Tibial nerve (tissue), 4 donors: ENCODE data around the gene OSCAR. TPM values are rescaled to one million over a fixed set of nuclear protein-coding genes. Genes with fewer than 3 reads are reported as not detected.

ENCODE experiments used
- DNase-seq, 2 donors: peaks; one replicate each; pipeline ENCODE4 v3.0.0-alpha.2; 2019; ENCODE audit warnings: low spot score in 2 of 2
- H3K27ac ChIP-seq, 4 donors: fragments of 200-600 bp; sonication (generic) in 3 of 4; one replicate each; pipeline ENCODE4 v1.5.1; 2017 to 2019; ENCODE audit warnings: mild to moderate bottlenecking in 1 of 4
- H3K27me3 ChIP-seq, 2 donors: fragments of 200-600 bp; sonication (generic) in 1 of 2; one replicate each; pipeline versions ENCODE4 v1.5.1 to v1.6.0; 2017 to 2019
- H3K36me3 ChIP-seq, 3 donors: fragments of 200-600 bp; sonication (generic); one replicate each; pipeline ENCODE4 v1.5.1; 2018 to 2019
- H3K4me1 ChIP-seq, 4 donors: fragments of 200-600 bp; sonication (generic) in 3 of 4; one replicate each; pipeline ENCODE4 v1.5.1; 2017 to 2019
- H3K4me3 ChIP-seq, 4 donors: fragments of 200-600 bp; sonication (generic) in 3 of 4; one replicate each; pipeline ENCODE4 v1.5.1; 2017 to 2019; ENCODE audit warnings: mild to moderate bottlenecking in 1 of 4, moderate library complexity in 1 of 4
- H3K9me3 ChIP-seq, 4 donors: fragments of 200-600 bp; sonication (generic) in 3 of 4; one replicate each; pipeline ENCODE4 v1.5.1; 2017 to 2019
- EP300 ChIP-seq, 2 donors: sonication (generic); formaldehyde crosslinking; IDR thresholded peaks; one replicate each; pipeline ENCODE4 v1.6.1; 2017; ENCODE audit warnings: antibody characterized with exemption in 2 of 2, mild to moderate bottlenecking in 1 of 2
- POLR2A ChIP-seq, 2 donors: fragments of 450-650 bp; IDR thresholded peaks; one replicate each; pipeline ENCODE4 v1.6.1; 2017; ENCODE audit warnings: antibody characterized with exemption in 2 of 2, mild to moderate bottlenecking in 2 of 2, moderate library complexity in 2 of 2
- WGBS, 2 donors: methylation state at CpG; one replicate each; pipeline ENCODE4 v1.1.5; 2018; 5-methylcytosine and 5-hydroxymethylcytosine counted together
- total RNA-seq, 4 donors: library from RNA; depleted of rRNA; stranded (reverse); fragments of >200 nt; gene quantifications; one replicate each; pipeline ENCODE4 v1.1.0, GENCODE V29; 2016
- TF ChIP-seq, protein P1 (sequence below), 5 experiments: fragments of 200-600 bp in 3 of 5; fragments of 450-650 bp in 2 of 5; sonication (generic) in 3 of 5; IDR thresholded peaks; one replicate each; pipeline ENCODE4 v1.5.1; 2016 to 2019; ENCODE audit warnings: antibody characterized with exemption in 5 of 5, mild to moderate bottlenecking in 3 of 5, moderate library complexity in 2 of 5

The OSCAR gene
- total RNA-seq, 4 donors from 2014 or later, result 0.66 to 7.2 (median 1.9) TPM

DNA sequence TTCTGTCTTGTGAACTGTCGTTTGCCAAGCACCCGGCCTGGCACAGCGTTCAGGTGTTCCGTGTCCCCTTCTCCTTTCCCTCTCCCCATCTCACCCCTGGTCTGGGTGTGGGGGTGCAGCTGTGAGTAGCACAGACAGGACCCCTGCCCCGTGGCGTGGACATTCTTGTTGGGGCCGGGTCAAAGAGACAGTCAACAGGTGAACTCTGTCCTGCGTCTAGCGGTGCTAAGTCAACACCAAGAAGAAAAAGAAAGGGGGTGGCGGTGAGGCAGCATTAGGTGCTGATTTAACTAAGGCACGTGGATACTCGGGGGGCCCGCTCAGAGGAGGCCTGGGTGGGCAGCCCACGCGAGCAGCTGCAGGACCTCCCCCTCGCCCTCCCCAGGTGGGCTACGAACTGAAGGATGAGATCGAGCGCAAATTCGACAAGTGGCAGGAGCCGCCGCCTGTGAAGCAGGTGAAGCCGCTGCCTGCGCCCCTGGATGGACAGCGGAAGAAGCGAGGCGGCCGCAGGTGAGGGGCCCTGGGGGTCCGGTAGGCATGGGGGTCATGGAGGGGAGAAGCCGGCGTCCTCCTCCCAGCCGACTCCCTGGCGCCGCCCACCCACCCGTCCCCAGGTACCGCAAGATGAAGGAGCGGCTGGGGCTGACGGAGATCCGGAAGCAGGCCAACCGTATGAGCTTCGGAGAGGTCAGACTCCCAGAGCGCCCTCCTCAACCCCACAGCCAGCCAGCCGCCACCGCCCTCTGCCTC lies 27.3 kb upstream of the OSCAR start:
- no peak overlapping the region for H3K27ac ChIP-seq
- no peaks in the 10 kb centered on the region for H3K27me3 ChIP-seq
- peaks cover 2 to 100% (median 35%) of the 10 kb centered on the region in 3 donors for H3K36me3 ChIP-seq
- no peak for DNase-seq
- TF ChIP-seq, protein P1, sequence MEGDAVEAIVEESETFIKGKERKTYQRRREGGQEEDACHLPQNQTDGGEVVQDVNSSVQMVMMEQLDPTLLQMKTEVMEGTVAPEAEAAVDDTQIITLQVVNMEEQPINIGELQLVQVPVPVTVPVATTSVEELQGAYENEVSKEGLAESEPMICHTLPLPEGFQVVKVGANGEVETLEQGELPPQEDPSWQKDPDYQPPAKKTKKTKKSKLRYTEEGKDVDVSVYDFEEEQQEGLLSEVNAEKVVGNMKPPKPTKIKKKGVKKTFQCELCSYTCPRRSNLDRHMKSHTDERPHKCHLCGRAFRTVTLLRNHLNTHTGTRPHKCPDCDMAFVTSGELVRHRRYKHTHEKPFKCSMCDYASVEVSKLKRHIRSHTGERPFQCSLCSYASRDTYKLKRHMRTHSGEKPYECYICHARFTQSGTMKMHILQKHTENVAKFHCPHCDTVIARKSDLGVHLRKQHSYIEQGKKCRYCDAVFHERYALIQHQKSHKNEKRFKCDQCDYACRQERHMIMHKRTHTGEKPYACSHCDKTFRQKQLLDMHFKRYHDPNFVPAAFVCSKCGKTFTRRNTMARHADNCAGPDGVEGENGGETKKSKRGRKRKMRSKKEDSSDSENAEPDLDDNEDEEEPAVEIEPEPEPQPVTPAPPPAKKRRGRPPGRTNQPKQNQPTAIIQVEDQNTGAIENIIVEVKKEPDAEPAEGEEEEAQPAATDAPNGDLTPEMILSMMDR (IDR thresholded peaks at IDR 0.05), result no peak
- TF ChIP-seq EP300 (IDR thresholded peaks at IDR 0.05) (no peak), POLR2A (IDR thresholded peaks at IDR 0.05) (no peak)
- 94% methylated on average over 44 of the region's 44 CpGs for WGBS, 2 donors
- H3K4me3 ChIP-seq, result no peak overlapping the region
- no peaks in the 10 kb centered on the region for H3K9me3 ChIP-seq
- no peaks in the 10 kb centered on the region for H3K4me1 ChIP-seq

DNA sequence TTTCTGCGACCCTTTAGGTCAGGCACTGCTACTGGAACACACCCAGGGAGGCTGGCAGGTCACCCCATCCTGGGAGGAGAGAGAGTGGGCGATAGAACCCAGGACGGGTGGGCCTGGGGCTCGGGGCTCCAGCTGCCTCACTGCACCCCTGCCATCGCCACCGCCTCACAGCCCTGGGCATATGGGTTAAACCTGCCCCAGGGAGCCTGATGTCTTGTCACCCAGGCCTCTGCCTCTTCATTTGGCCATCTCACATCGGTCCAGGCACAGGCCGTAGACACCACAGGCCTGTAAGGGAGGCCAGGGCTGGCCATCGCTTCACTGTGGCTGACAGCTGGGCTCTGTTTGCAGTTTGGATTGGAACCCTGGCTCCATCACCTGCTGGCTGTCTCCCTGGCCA lies 25.1 kb upstream of the OSCAR start:
- H3K4me3 ChIP-seq, result no peak overlapping the region
- TF ChIP-seq EP300 (IDR thresholded peaks at IDR 0.05) (no peak), POLR2A (IDR thresholded peaks at IDR 0.05) (no peak)
- TF ChIP-seq, protein P1 (IDR thresholded peaks at IDR 0.05), result no peak
- DNase-seq, result no peak
- H3K27ac ChIP-seq, result no peak overlapping the region
- peaks cover 2 to 100% (median 43%) of the 10 kb centered on the region in 3 donors for H3K36me3 ChIP-seq
- H3K4me1 ChIP-seq, result no peaks in the 10 kb centered on the region
- 81 to 84% methylated on average over 7 to 9 of the region's 9 CpGs for WGBS, 2 donors
- H3K9me3 ChIP-seq, result no peaks in the 10 kb centered on the region
- no peaks in the 10 kb centered on the region for H3K27me3 ChIP-seq

GRCh38 chr19:54124393-54124792 lies 23.8 kb upstream of the OSCAR start:
- Histone ChIP-seq H3K4me3 (no peak overlapping the region), H3K36me3 (peaks cover 2 to 100% (median 43%) of the 10 kb centered on the region in 3 donors), H3K27me3 (no peaks in the 10 kb centered on the region), H3K9me3 (no peaks in the 10 kb centered on the region), H3K27ac (no peak overlapping the region), H3K4me1 (no peaks in the 10 kb centered on the region)
- 93 to 97% methylated on average over 12 to 19 of the region's 19 CpGs for WGBS, 2 donors
- no peak for DNase-seq
- TF ChIP-seq, protein P1 (IDR thresholded peaks at IDR 0.05), result no peak
- TF ChIP-seq EP300 (IDR thresholded peaks at IDR 0.05) (no peak), POLR2A (IDR thresholded peaks at IDR 0.05) (no peak)

DNA sequence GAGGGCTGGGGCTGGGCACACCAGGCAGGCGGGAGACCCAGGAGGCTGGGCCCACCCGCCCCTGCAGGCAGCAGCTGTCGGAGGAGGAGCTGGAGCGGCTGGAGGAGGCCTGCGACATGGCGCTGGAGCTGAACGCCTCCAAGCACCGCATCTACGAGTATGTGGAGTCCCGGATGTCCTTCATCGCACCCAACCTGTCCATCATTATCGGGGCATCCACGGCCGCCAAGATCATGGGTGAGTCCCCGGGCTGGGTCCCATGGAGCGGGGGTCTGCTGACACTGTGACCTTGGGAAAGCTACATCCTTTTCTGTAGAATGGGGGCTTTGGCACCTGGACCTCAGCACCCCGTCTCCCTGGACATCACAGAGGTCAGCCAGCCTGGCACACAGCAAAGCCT lies 23.1 kb upstream of the OSCAR start:
- Histone ChIP-seq H3K27me3 (no peaks in the 10 kb centered on the region), H3K36me3 (peaks cover 2 to 100% (median 36%) of the 10 kb centered on the region in 3 donors), H3K4me1 (no peaks in the 10 kb centered on the region), H3K9me3 (no peaks in the 10 kb centered on the region), H3K4me3 (no peak overlapping the region), H3K27ac (no peak overlapping the region)
- WGBS, 2 donors, result 92 to 94% methylated on average over 14 to 17 of the region's 17 CpGs
- DNase-seq, result no peak
- no peak for TF ChIP-seq POLR2A (IDR thresholded peaks at IDR 0.05)

GRCh38 chr19:54121259-54121658 lies 20.7 kb upstream of the OSCAR start:
- TF ChIP-seq, protein P1 (IDR thresholded peaks at IDR 0.05), result no peak
- TF ChIP-seq EP300 (IDR thresholded peaks at IDR 0.05), result no peak
- no peak for TF ChIP-seq POLR2A (IDR thresholded peaks at IDR 0.05)
- H3K4me3 ChIP-seq, result no peak overlapping the region
- no peaks in the 10 kb centered on the region for H3K9me3 ChIP-seq
- H3K36me3 ChIP-seq, result peaks cover 2 to 84% (median 28%) of the 10 kb centered on the region in 3 donors
- H3K27ac ChIP-seq, result no peak overlapping the region
- peaks cover 0 to 10% (median 9%) of the 10 kb centered on the region in 4 donors for H3K4me1 ChIP-seq
- H3K27me3 ChIP-seq, result no peaks in the 10 kb centered on the region
- WGBS, 2 donors, result 90 to 93% methylated on average over 10 of the region's 10 CpGs
- DNase-seq, result no peak
